ENCODE measurements around the gene HMG20A.
"Not testable (repeated sequence)": the region's sequence is repeated elsewhere in the genome, so short reads cannot be mapped to it uniquely, and the experiment has no call there.

HMG20A gene

GRCh38 chr15:77406846-77407245 lies 13.8 kb upstream of the HMG20A start:
- no peak for DNase-seq

GRCh38 chr15:77409259-77410156 lies 11.2 kb upstream of the HMG20A start:
- DNase-seq, result peak in 1 of 56 donors; percentile 11

- not testable (repeated sequence) for DNase-seq
Observed at GRCh38 chr15:77410157-77410500, 10.6 kb upstream of the HMG20A start.

GRCh38 chr15:77410701-77411618 lies 9.7 kb upstream of the HMG20A start:
- DNase-seq, result no peak

- no peak for DNase-seq
Observed at GRCh38 chr15:77411619-77411976, 9.1 kb upstream of the HMG20A start.

GRCh38 chr15:77412972-77413698 lies 7.6 kb upstream of the HMG20A start:
- DNase-seq, result no peak

- DNase-seq, result no peak
Observed at GRCh38 chr15:77413699-77414349, 6.9 kb upstream of the HMG20A start.

- DNase-seq, result no peak
Observed at GRCh38 chr15:77414789-77415442, 5.8 kb upstream of the HMG20A start.

GRCh38 chr15:77415450-77416147 lies 5.1 kb upstream of the HMG20A start:
- no peak for DNase-seq

GRCh38 chr15:77416148-77416455 lies 4.6 kb upstream of the HMG20A start:
- no peak for DNase-seq

- no peak for DNase-seq
Observed at GRCh38 chr15:77416954-77417353, 3.7 kb upstream of the HMG20A start.

GRCh38 chr15:77417602-77418001 lies 3.1 kb upstream of the HMG20A start:
- no peak for DNase-seq

- no peak for DNase-seq
Observed at GRCh38 chr15:77418391-77418965, 2.2 kb upstream of the HMG20A start.

GRCh38 chr15:77418966-77419835 lies 1.5 kb upstream of the HMG20A start:
- DNase-seq, result peak in 32 of 56 donors; percentile 5 to 71 (median 41)

- DNase-seq, result peak; percentile 46 to 99 (median 96)
Observed at GRCh38 chr15:77419836-77420609, 665 bp upstream of the HMG20A start, which contains the start of gene PEAK1. Gene PEAK1, minus strand, starts transcription at chr15:77420104. Its CDS starts 238,178 bp downstream, at chr15:77181926.

- DNase-seq, result peak in 2 of 56 donors; percentile 1 to 36
Observed at GRCh38 chr15:77421370-77421700, 647 bp downstream of the HMG20A start.

- no peak for DNase-seq
Observed at GRCh38 chr15:77425104-77425503, 4.4 kb downstream of the HMG20A start.

- DNase-seq, result no peak
Observed at GRCh38 chr15:77426377-77426776, 5.7 kb downstream of the HMG20A start.

All from amygdala (tissue), 56 donors.